ENCODE results near the gene FOLR3.

GRCh38 chr11:72088076-72088808 is 47.3 kb upstream of the FOLR3 start:
- TF ChIP-seq CTCF (IDR thresholded peaks at IDR 0.05) (no peak), EP300 (IDR thresholded peaks at IDR 0.05) (no peak), POLR2A (IDR thresholded peaks at IDR 0.05) (no peak), POLR2AphosphoS5 (IDR thresholded peaks at IDR 0.05) (no peak)
